K562 (cell line): ENCODE data around the gene TRIM38.

Experiments used
- EZH2 ChIP-seq: IDR thresholded peaks from 2 replicates; pipeline ENCODE4 v1.6.1; 2012; ENCODE audit warnings: low read depth, mild to moderate bottlenecking, inconsistent platforms, low read length, borderline replicate concordance
- JUND ChIP-seq, 2 experiments: IDR thresholded peaks; 2 replicates in 1 of 2; 3 replicates in 1 of 2; pipeline ENCODE4 v1.6.1; 2011; ENCODE audit warnings: borderline replicate concordance in 2 of 2, low read depth in 2 of 2, low read length in 2 of 2, improper control_type of control experiment in 1 of 2, missing biosample characterization in 1 of 2, missing genetic modification characterization in 1 of 2, missing genetic modification reagents in 1 of 2
- KLF1 ChIP-seq: fragments of 450-650 bp; IDR thresholded peaks from 2 replicates; pipeline ENCODE4 v1.6.1; 2016; ENCODE audit warnings: missing genetic modification characterization, missing compliant biosample characterization
- MAFK ChIP-seq: IDR thresholded peaks from 2 replicates; pipeline ENCODE4 v1.6.1; 2011; ENCODE audit warnings: low read length, improper control_type of control experiment
- RAD21 ChIP-seq, 2 experiments: fragments of 250-450 bp in 1 of 2; fragments of 450-650 bp in 1 of 2; sonication (Bioruptor Pico) in 1 of 2; formaldehyde crosslinking in 1 of 2; IDR thresholded peaks in 1 of 2; conservative IDR thresholded peaks in 1 of 2; 2 replicates each; pipeline versions ENCODE4 v1.4.0 to v1.8.0; 2020 to 2022; ENCODE audit warnings: mild to moderate bottlenecking in 2 of 2, moderate library complexity in 1 of 2
- ZNF324 ChIP-seq: fragments of 250-450 bp; sonication (Bioruptor Pico); IDR thresholded peaks from 2 replicates; pipeline ENCODE4 v1.4.0; 2020; ENCODE audit warnings: mild to moderate bottlenecking
- ZSCAN32 ChIP-seq: fragments of 450-650 bp; formaldehyde crosslinking; IDR thresholded peaks from 2 replicates; pipeline ENCODE4 v1.4.0; 2020; ENCODE audit warnings: mild to moderate bottlenecking, moderate library complexity
- TF ChIP-seq, protein P1 (sequence below), 2 experiments: fragments of 450-650 bp in 1 of 2; sonication (generic) in 1 of 2; formaldehyde crosslinking in 1 of 2; IDR thresholded peaks in 1 of 2; conservative IDR thresholded peaks in 1 of 2; 2 replicates each; pipeline versions ENCODE4 v1.6.1 to v1.8.1; 2016 to 2023; ENCODE audit warnings: mild to moderate bottlenecking in 2 of 2, moderate library complexity in 2 of 2, inconsistent platforms in 1 of 2, missing genetic modification reagents in 1 of 2
- TF ChIP-seq, protein P2 (sequence below): fragments of 250-450 bp; sonication (Bioruptor Pico); IDR thresholded peaks from 2 replicates; pipeline ENCODE4 v1.4.0; 2020; ENCODE audit warnings: mild to moderate bottlenecking
- TF ChIP-seq, protein P3 (sequence below), 3 experiments: fragments of 200-800 bp in 1 of 3; fragments of 250-450 bp in 1 of 3; fragments of 450-650 bp in 1 of 3; sonication (Bioruptor Pico) in 1 of 3; sonication (Bioruptor generic) in 1 of 3; formaldehyde crosslinking in 1 of 3; IDR thresholded peaks; 2 replicates each; pipeline versions ENCODE4 v1.6.1 to v1.8.0; 2016 to 2022; ENCODE audit warnings: mild to moderate bottlenecking in 2 of 3, missing genetic modification characterization in 2 of 3, missing compliant biosample characterization in 1 of 3, moderate library complexity in 1 of 3

DNA sequence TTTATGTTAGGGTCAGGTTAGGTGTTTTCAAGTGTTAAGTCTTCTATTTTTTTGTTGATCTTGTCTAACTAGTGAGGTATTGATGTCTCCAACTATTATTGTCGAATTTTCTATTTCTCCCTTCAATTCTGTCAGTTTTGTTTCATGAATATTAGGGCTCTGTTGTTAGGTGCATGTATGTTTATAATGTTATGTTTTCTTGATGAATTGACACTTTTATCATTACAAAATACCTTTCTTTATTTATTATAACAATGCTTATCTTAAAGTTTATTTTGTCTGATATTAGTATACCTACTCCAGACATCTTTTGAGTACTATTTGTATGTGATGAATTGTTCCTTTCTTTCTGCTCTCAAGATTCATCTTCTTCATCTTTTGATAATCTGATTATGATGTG is 12.9 kb upstream of the TRIM38 start:
- TF ChIP-seq EZH2: no peak
- TF ChIP-seq MAFK: no peak
- TF ChIP-seq, protein P1, sequence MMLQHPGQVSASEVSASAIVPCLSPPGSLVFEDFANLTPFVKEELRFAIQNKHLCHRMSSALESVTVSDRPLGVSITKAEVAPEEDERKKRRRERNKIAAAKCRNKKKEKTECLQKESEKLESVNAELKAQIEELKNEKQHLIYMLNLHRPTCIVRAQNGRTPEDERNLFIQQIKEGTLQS (IDR thresholded peaks at IDR 0.05): no peak
- TF ChIP-seq, protein P1 (CRISPR knock-in tag; conservative IDR thresholded peaks at IDR 0.05): no peak
- TF ChIP-seq KLF1 (tag): no peak
- TF ChIP-seq RAD21 (CRISPR knock-in tag; conservative IDR thresholded peaks at IDR 0.05 in 1 of 2, IDR thresholded peaks at IDR 0.05 in 1 of 2): no peak
- TF ChIP-seq ZSCAN32 (CRISPR knock-in tag): no peak
- TF ChIP-seq, protein P2, sequence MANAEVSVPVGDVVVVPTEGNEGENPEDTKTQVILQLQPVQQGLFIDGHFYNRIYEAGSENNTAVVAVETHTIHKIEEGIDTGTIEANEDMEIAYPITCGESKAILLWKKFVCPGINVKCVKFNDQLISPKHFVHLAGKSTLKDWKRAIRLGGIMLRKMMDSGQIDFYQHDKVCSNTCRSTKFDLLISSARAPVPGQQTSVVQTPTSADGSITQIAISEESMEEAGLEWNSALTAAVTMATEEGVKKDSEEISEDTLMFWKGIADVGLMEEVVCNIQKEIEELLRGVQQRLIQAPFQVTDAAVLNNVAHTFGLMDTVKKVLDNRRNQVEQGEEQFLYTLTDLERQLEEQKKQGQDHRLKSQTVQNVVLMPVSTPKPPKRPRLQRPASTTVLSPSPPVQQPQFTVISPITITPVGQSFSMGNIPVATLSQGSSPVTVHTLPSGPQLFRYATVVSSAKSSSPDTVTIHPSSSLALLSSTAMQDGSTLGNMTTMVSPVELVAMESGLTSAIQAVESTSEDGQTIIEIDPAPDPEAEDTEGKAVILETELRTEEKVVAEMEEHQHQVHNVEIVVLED (CRISPR knock-in tag): no peak
- TF ChIP-seq JUND (IDR thresholded peaks at IDR 0.05; ENCODE audit: borderline replicate concordance, low read depth, low read length): no peak
- TF ChIP-seq JUND (tag; IDR thresholded peaks at IDR 0.05; ENCODE audit: borderline replicate concordance, low read depth, low read length): no peak
- TF ChIP-seq, protein P3, sequence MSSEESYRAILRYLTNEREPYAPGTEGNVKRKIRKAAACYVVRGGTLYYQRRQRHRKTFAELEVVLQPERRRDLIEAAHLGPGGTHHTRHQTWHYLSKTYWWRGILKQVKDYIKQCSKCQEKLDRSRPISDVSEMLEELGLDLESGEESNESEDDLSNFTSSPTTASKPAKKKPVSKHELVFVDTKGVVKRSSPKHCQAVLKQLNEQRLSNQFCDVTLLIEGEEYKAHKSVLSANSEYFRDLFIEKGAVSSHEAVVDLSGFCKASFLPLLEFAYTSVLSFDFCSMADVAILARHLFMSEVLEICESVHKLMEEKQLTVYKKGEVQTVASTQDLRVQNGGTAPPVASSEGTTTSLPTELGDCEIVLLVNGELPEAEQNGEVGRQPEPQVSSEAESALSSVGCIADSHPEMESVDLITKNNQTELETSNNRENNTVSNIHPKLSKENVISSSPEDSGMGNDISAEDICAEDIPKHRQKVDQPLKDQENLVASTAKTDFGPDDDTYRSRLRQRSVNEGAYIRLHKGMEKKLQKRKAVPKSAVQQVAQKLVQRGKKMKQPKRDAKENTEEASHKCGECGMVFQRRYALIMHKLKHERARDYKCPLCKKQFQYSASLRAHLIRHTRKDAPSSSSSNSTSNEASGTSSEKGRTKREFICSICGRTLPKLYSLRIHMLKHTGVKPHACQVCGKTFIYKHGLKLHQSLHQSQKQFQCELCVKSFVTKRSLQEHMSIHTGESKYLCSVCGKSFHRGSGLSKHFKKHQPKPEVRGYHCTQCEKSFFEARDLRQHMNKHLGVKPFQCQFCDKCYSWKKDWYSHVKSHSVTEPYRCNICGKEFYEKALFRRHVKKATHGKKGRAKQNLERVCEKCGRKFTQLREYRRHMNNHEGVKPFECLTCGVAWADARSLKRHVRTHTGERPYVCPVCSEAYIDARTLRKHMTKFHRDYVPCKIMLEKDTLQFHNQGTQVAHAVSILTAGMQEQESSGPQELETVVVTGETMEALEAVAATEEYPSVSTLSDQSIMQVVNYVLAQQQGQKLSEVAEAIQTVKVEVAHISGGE (CRISPR knock-in tag; IDR thresholded peaks at IDR 0.05): no peak
- no peak for TF ChIP-seq ZNF324 (CRISPR knock-in tag)
